ENCODE data around the gene PDE10A. TPM values are rescaled to one million over a fixed set of nuclear protein-coding genes. Genes with fewer than 3 reads are reported as not detected.

Gene PDE10A
- total RNA-seq, 1 experiment from 2014 or later = 0.31 TPM

- Mint-ChIP-seq H3K4me1 (peaks cover 10 to 13% of the 10 kb centered on the region in 2 experiments; a peak in 3 of 4 replicates), H3K4me3 (no peak overlapping the region), H3K9me3 (peaks cover 5 to 10% of the 10 kb centered on the region in 2 experiments), H3K27ac (no peak overlapping the region), H3K27me3 (ENCODE audit: low read depth) (peaks cover 7% of the 10 kb centered on the region), H3K36me3 (ENCODE audit: insufficient read depth in 1 of 3, low read depth in 3 of 3) (peaks cover 0 to 4% (median 0%) of the 10 kb centered on the region in 3 experiments; a peak in 2 of 7 replicates)
- H4K91ac ChIP-seq (ENCODE audit: insufficient read length, low read depth, low read length) = no peak overlapping the region
- no peak overlapping the region for H4K5ac ChIP-seq (ENCODE audit: insufficient read length, low read depth, low read length)
- no peak overlapping the region for H3K9ac ChIP-seq (ENCODE audit: extremely low read depth, insufficient read length, low read length)
- H3K4ac ChIP-seq (ENCODE audit: low read depth, low read length) = no peak overlapping the region
- no peaks in the 10 kb centered on the region for H3K4me1 ChIP-seq (ENCODE audit: insufficient read depth, low read length)
- H3K14ac ChIP-seq (ENCODE audit: insufficient read depth, low read length) = no peak overlapping the region
- H3T11ph ChIP-seq (ENCODE audit: low read length) = no peak overlapping the region
- H3K18ac ChIP-seq (ENCODE audit: insufficient read length, low read depth, low read length) = no peak overlapping the region
- TF ChIP-seq CTCF (conservative IDR thresholded peaks at IDR 0.05) = no peak; the same call in 2 of the 3 replicates
- H3K79me1 ChIP-seq (ENCODE audit: insufficient read depth, low read depth, low read length, poor library complexity, severe bottlenecking) = no peaks in the 10 kb centered on the region
- no peak overlapping the region for H2AK5ac ChIP-seq (ENCODE audit: insufficient read length, low read length)
- no peak overlapping the region for H3K23ac ChIP-seq (ENCODE audit: insufficient read length, low read depth, low read length)
- no peak overlapping the region for H2AFZ ChIP-seq (ENCODE audit: low read length)
- H3K79me2 ChIP-seq (ENCODE audit: insufficient read depth, low read length) = no peaks in the 10 kb centered on the region
- no peak overlapping the region for H2BK15ac ChIP-seq (ENCODE audit: low read depth, low read length)
- no peaks in the 10 kb centered on the region for H4K20me1 ChIP-seq (ENCODE audit: control insufficient read depth, insufficient read depth, insufficient read length)
- H3K27me3 ChIP-seq (ENCODE audit: insufficient read depth, low read length) = no peaks in the 10 kb centered on the region
- H2BK5ac ChIP-seq (ENCODE audit: insufficient read length, low read length) = no peak overlapping the region
- no peak overlapping the region for H2BK120ac ChIP-seq (ENCODE audit: low read depth, low read length, poor library complexity, severe bottlenecking)
- H2BK12ac ChIP-seq (ENCODE audit: insufficient read length, low read depth, low read length) = no peak overlapping the region
- H3K56ac ChIP-seq (ENCODE audit: insufficient read length, low read depth, low read length) = no peak overlapping the region
- H3K4me2 ChIP-seq (ENCODE audit: insufficient read depth, insufficient read length, low read length) = no peak overlapping the region
- H3K23me2 ChIP-seq (ENCODE audit: insufficient read length, low read depth, low read length, poor library complexity, severe bottlenecking) = no peaks in the 10 kb centered on the region
- WGBS (ENCODE audit: extremely low coverage, insufficient read length, low lambda C conversion rate) = no CpG with 5 or more reads among the region's 12 CpGs
- peak; percentile 42 for DNase-seq
- no peak overlapping the region for H4K8ac ChIP-seq (replicated peaks; ENCODE audit: insufficient read length, low read depth, low read length)
- no peak overlapping the region for H3K27ac ChIP-seq (ENCODE audit: insufficient read length, low read depth, low read length)
- no peak overlapping the region for H2BK20ac ChIP-seq (ENCODE audit: low read depth, low read length, poor library complexity, severe bottlenecking)
- H3K9me3 ChIP-seq (ENCODE audit: control insufficient read depth, low read depth, low read length) = no peaks in the 10 kb centered on the region
Observed at GRCh38 chr6:165694296-165694695, 31.3 kb upstream of the PDE10A start.

Data from H9 (cell line).